Right lobe of liver (tissue), 6 donors: ENCODE results near the gene TMOD4. TPM values are rescaled to one million over a fixed set of nuclear protein-coding genes. Genes with fewer than 3 reads are reported as not detected.
A peak's percentile ranks its signal among the peaks of the same experiment; 100 is the strongest.

Experiments
- ATAC-seq, 4 donors: fragments of 200-7000 bp; cut with Tn5 transposase; one replicate each; pipeline ENCODE4 v1.9.1; 2020; ENCODE audit warnings: mild to moderate bottlenecking in 4 of 4, moderate library complexity in 4 of 4
- DNase-seq, 3 donors: peaks; one replicate each; pipeline ENCODE4 v3.0.0-alpha.2; 2020
- H3K27ac ChIP-seq, 3 donors: fragments of 200-600 bp; one replicate each; pipeline ENCODE4 v1.8.0; 2022
- H3K27me3 ChIP-seq, 2 donors: fragments of 200-600 bp; one replicate each; pipeline ENCODE4 v1.8.0; 2022
- H3K36me3 ChIP-seq, 4 donors: fragments of 200-600 bp; sonication (generic) in 1 of 4; one replicate each; pipeline versions ENCODE4 v1.5.1 to v1.8.0; 2017 to 2022; ENCODE audit warnings: control low read depth in 1 of 4
- H3K4me1 ChIP-seq, 4 donors: fragments of 200-600 bp; sonication (generic) in 1 of 4; one replicate each; pipeline versions ENCODE4 v1.5.1 to v1.8.0; 2017 to 2022; ENCODE audit warnings: control low read depth in 1 of 4
- H3K4me3 ChIP-seq, 3 donors: fragments of 200-600 bp; one replicate each; pipeline ENCODE4 v1.8.0; 2022
- H3K9me3 ChIP-seq, 4 donors: fragments of 200-600 bp; sonication (generic) in 1 of 4; one replicate each; pipeline versions ENCODE4 v1.5.1 to v1.8.0; 2017 to 2022; ENCODE audit warnings: control low read depth in 1 of 4
- POLR2A ChIP-seq: fragments of 450-650 bp; IDR thresholded peaks from one replicate; pipeline ENCODE4 v1.6.1; 2017; ENCODE audit warnings: antibody characterized with exemption, mild to moderate bottlenecking
- WGBS: methylation state at CpG from one replicate; pipeline ENCODE4 v1.1.6; 2018; ENCODE audit warnings: low coverage, low lambda C conversion rate; ENCODE audit not compliant: insufficient coverage; ENCODE audit errors: missing lambda C conversion rate; 5-methylcytosine and 5-hydroxymethylcytosine counted together
- intact Hi-C, 2 donors: fragments of 100-400 bp; cut with DNase I; formaldehyde crosslinking; loops; one replicate each; pipeline versions ENCODE4 v1.11.2 to v1.14.1; 2022
- total RNA-seq, 6 experiments: library from RNA; depleted of rRNA in 2 of 6; stranded (reverse); fragments of >200 nt in 2 of 6; fragmentation: NEBNext Ultra II Directional in 3 of 6; extraction: Animal tissue kit (Norgen Biotek cat#: 25700) in 3 of 6; gene quantifications; one replicate each; pipeline versions ENCODE4 v1.1.0 to v1.2.4, GENCODE V29; 2016 to 2023
- TF ChIP-seq, protein P1 (sequence below), 4 donors: fragments of 200-600 bp in 3 of 4; fragments of 450-650 bp in 1 of 4; IDR thresholded peaks; one replicate each; pipeline versions ENCODE4 v1.5.1 to v1.8.0; 2016 to 2022; ENCODE audit warnings: antibody characterized with exemption in 4 of 4, mild to moderate bottlenecking in 2 of 4
- donor health status: DM: no; HTN: yes; CAD: no.
- donor health status: DM: no; HTN: no; CAD: no.
- donor health status: DM: no; HTN: no; CAD: no.
- donor health status: DM: no; HTN: yes; CAD: no.
- donor health status: DM: no; HTN: yes; CAD: no.

TMOD4 gene
- total RNA-seq, 6 experiments from 2014 or later = not detected

DNA sequence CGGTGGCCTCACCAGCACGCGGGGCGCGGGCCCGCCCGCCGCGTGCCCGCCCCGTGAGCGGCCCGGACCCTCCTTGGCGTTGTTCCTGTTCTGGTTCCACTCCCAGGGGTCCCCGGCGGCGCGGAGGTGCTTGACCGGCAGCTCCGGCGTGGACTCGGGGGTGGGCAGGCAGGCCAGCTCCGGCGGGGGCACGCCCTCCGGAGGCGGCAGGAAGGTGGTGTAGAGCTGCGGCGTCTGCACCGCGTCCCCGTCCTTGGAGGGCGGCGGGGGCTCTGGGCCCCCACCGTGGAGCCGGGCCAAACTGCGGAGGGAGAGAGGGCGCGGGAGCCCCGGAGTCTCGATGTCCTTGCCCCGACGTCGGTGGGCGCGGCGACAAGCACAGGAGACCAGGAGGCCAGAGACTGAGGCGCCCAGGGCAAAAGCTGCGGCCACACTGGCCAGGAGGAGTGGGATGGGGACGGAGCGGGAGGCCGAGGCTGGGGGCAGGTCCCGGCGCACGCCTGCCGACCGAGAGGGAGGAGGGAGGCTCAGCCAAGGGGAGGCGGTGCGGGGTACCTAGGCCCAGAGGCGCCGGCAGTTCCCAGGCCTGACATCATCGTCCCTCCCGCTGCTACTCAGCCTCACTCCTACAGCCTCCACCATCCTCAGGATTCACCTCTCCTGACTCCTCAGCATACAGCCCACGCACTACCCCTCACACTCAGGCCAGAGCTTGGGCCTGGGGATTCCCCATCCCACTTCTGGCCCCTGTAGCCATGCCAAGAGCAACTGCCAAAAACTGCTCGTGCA lies 42.6 kb downstream of the TMOD4 start:
- TF ChIP-seq, protein P1, sequence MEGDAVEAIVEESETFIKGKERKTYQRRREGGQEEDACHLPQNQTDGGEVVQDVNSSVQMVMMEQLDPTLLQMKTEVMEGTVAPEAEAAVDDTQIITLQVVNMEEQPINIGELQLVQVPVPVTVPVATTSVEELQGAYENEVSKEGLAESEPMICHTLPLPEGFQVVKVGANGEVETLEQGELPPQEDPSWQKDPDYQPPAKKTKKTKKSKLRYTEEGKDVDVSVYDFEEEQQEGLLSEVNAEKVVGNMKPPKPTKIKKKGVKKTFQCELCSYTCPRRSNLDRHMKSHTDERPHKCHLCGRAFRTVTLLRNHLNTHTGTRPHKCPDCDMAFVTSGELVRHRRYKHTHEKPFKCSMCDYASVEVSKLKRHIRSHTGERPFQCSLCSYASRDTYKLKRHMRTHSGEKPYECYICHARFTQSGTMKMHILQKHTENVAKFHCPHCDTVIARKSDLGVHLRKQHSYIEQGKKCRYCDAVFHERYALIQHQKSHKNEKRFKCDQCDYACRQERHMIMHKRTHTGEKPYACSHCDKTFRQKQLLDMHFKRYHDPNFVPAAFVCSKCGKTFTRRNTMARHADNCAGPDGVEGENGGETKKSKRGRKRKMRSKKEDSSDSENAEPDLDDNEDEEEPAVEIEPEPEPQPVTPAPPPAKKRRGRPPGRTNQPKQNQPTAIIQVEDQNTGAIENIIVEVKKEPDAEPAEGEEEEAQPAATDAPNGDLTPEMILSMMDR (IDR thresholded peaks at IDR 0.05) = no peak
- TF ChIP-seq POLR2A = no peak
- Histone ChIP-seq H3K36me3 (no peaks in the 10 kb centered on the region), H3K27ac (no peak overlapping the region), H3K4me3 (no peak overlapping the region), H3K4me1 (no peaks in the 10 kb centered on the region), H3K27me3 (no peaks in the 10 kb centered on the region), H3K9me3 (no peaks in the 10 kb centered on the region)
- WGBS = 85% methylated on average over 5 of the region's 65 CpGs
- DNase-seq (no peak), ATAC-seq (no peak)
- intact Hi-C loops = no loop called here

DNA sequence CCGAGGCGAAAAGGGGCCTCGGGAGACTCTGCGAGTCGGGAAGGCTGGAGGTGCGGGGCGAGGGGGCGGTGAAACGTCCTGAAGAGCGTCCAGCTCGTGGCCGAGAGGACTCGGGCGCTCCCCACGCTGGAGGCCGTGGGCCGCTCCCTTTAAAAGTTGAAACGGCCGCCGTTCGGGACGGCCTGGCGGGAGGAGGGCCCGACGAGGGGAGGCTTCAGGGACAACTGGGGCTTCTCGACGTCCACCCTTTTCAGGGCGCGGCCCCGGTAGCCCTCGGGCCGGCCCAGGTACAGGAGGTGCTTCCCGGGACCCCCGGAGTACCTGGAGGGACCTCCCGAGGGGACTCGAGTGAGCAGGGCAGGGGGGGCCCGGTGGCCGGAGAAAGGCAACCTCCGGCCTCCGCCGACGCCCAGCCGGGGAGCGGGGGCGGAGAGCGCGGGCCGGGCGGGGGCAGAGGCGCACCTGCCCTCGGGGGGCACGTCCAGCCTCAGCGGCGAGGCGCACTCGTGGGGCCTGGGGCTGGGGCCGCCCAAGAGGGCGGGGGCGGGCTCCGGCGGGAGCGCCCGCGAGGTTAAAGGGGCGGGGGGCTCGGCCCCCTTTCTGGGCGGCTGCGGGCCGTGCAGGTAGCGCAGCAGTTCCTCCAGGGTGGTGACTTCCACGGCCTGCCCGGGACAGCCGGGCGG lies 43.3 kb downstream of the TMOD4 start:
- H3K27ac ChIP-seq = no peak overlapping the region
- intact Hi-C loops = no loop called here
- no peak for ATAC-seq

DNA sequence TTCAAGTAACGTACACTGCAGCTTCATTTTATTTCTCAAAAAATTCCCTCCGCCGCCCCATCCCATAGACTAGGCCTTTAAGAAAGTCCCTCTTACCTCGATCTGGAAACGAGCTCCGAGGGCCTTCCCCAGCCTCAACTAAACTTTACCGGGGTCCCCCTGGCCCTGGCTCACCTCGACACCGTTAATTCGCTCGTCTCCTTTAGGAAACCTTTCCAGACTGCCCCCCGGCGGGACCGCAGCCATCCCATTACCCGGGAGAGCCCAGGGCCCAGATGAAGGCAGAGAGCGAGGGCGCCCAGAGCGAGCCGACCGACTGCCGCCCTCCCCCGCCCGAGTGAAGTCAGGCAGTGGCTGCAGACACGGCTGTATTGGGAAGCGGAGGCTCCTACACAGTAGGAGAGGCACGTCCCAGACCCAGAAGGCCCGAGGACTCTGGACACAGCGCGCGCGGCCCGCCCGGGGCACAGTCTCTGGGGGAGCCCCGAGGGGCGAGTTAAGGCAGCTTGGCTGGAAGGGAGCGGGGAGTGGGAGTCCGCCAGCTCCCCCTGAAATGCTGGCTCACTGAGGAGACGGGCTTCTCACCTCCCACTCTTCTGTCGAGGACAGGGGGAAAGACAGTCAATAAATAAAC lies 44.0 kb downstream of the TMOD4 start:
- Histone ChIP-seq H3K27ac (no peak overlapping the region), H3K4me3 (peak overlapping the region; percentile 17 to 41 (median 26)), H3K27me3 (no peaks in the 10 kb centered on the region), H3K36me3 (no peaks in the 10 kb centered on the region), H3K9me3 (no peaks in the 10 kb centered on the region), H3K4me1 (no peaks in the 10 kb centered on the region)
- ATAC-seq = peak; percentile 15 to 29 (median 24)
- DNase-seq = peak in 1 of 3 donors; percentile 36
- TF ChIP-seq POLR2A = no peak
- TF ChIP-seq, protein P1 (IDR thresholded peaks at IDR 0.05) = no peak
- intact Hi-C loops = no loop called here
- 48% methylated on average over 25 of the region's 39 CpGs for WGBS

More for the DNA sequence above, 43.3 kb downstream of the TMOD4 start:
- Histone ChIP-seq H3K4me1 (no peaks in the 10 kb centered on the region), H3K4me3 (no peak overlapping the region), H3K9me3 (no peaks in the 10 kb centered on the region), H3K36me3 (no peaks in the 10 kb centered on the region), H3K27me3 (no peaks in the 10 kb centered on the region)
- DNase-seq = no peak
- TF ChIP-seq POLR2A = no peak
- TF ChIP-seq, protein P1 (IDR thresholded peaks at IDR 0.05) = no peak
- 78% methylated on average over 36 of the region's 74 CpGs for WGBS

DNA sequence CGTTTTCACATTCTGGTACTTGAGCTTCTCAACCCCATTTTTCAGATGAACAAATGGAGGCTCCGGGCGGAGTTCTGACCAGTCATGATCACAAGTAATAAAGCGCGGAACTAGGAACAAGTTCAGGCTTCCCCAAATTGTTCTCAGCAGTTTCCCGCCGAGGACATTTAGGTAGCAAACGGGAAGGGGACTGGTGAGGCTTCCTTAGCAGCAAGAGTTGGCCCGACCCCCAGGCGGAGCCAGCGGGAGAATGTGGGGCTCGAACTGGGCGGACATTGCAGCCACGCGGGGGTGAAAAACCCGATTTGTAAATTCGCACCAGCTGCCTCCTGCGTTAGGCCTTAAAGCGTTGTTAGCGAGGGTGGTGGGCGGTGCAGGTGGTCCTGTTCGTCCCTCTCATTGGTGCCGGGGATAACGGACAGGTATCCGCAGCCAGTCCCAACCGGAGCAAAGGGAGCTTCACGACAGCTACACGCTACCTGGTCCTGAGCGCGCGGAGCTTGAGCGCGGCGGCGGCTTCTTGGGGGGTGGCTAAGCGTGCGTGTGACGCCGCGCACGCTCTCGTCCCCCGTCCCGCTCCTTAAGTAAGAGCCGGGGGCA lies 44.7 kb downstream of the TMOD4 start:
- no peaks in the 10 kb centered on the region for H3K27me3 ChIP-seq
- H3K36me3 ChIP-seq = no peaks in the 10 kb centered on the region
- H3K27ac ChIP-seq = no peak overlapping the region
- H3K4me1 ChIP-seq = no peaks in the 10 kb centered on the region
- DNase-seq = peak; percentile 62 to 87 (median 76)
- H3K9me3 ChIP-seq = no peaks in the 10 kb centered on the region
- no peak for TF ChIP-seq POLR2A
- TF ChIP-seq, protein P1 (IDR thresholded peaks at IDR 0.05) = no peak
- H3K4me3 ChIP-seq = peak overlapping the region; percentile 17 to 41 (median 26)
- 33% methylated on average over 22 of the region's 45 CpGs for WGBS
- intact Hi-C loops = no loop called here
- peak; percentile 87 to 95 (median 89) for ATAC-seq
